CD4-positive, alpha-beta T cell (primary cell): ENCODE results near the gene ZNF383. TPM values are rescaled to one million over a fixed set of nuclear protein-coding genes. Genes with fewer than 3 reads are reported as not detected.
"Not testable (repeated sequence)": the region's sequence is repeated elsewhere in the genome, so short reads cannot be mapped to it uniquely, and the experiment has no call there.

ENCODE experiments used
- ATAC-seq: fragments of 200-7000 bp; cut with Tn5 transposase; one replicate; pipeline ENCODE4 v1.10.0; 2022; ENCODE audit warnings: mild to moderate bottlenecking; ENCODE audit not compliant: poor library complexity
- CTCF ChIA-PET: fragments of 350-600 bp; sonication (Branson Sonifier 250); formaldehyde crosslinking; loops from one replicate; lab custom pipeline; 2021; ENCODE audit warnings: antibody characterized with exemption, inconsistent platforms; lab: Charles Lee
- POLR2A ChIA-PET: fragments of 350-600 bp; sonication (Branson Sonifier 250); formaldehyde crosslinking; loops from one replicate; lab custom pipeline; 2021; ENCODE audit warnings: antibody characterized with exemption, inconsistent platforms; lab: Charles Lee
- DNase-seq, 14 experiments: peaks; one replicate each; pipeline ENCODE4 v3.0.0-alpha.2; 2013 to 2020; ENCODE audit warnings: mixed read lengths in 2 of 14
- H3K27ac ChIP-seq, 2 donors: one replicate each; pipeline versions ENCODE4 v1.5.1 to v1.7.0; 2013; ENCODE audit warnings: low read length in 2 of 2, low read depth in 1 of 2, mild to moderate bottlenecking in 1 of 2
- H3K27me3 ChIP-seq, 2 experiments: 1 replicate in 1 of 2; 2 replicates in 1 of 2; pipeline versions ENCODE4 v1.6.1 to v1.7.0; 2013; ENCODE audit warnings: low read length in 2 of 2, control low read depth in 1 of 2, mild to moderate bottlenecking in 1 of 2, moderate library complexity in 1 of 2; ENCODE audit not compliant: insufficient read depth in 2 of 2, control insufficient read depth in 1 of 2
- H3K36me3 ChIP-seq: one replicate; pipeline ENCODE4 v1.6.1; 2013; ENCODE audit warnings: low read length, control low read depth; ENCODE audit not compliant: insufficient read depth
- H3K4me1 ChIP-seq: one replicate; pipeline ENCODE4 v1.6.1; 2013; ENCODE audit warnings: low read length, control low read depth; ENCODE audit not compliant: insufficient read depth
- H3K4me3 ChIP-seq: one replicate; pipeline ENCODE4 v1.5.1; 2013; ENCODE audit warnings: mild to moderate bottlenecking, low read length, moderate library complexity
- H3K9me3 ChIP-seq, 2 experiments: 1 replicate in 1 of 2; 2 replicates in 1 of 2; pipeline versions ENCODE4 v1.6.1 to v1.7.0; 2013; ENCODE audit warnings: low read length in 2 of 2, mild to moderate bottlenecking in 2 of 2, control low read depth in 1 of 2, moderate library complexity in 1 of 2; ENCODE audit not compliant: control insufficient read depth in 1 of 2, insufficient read depth in 1 of 2
- H3K27ac Mint-ChIP-seq: one replicate; pipeline ENCODE4 v1.8.0; 2020; ENCODE audit warnings: mixed read lengths
- H3K27me3 Mint-ChIP-seq: one replicate; pipeline ENCODE4 v1.8.0; 2021; ENCODE audit warnings: mixed read lengths
- H3K36me3 Mint-ChIP-seq: one replicate; pipeline ENCODE4 v1.8.0; 2021; ENCODE audit warnings: low read depth, mixed read lengths
- H3K4me1 Mint-ChIP-seq: one replicate; pipeline ENCODE4 v1.8.0; 2021; ENCODE audit warnings: low read depth, mixed read lengths
- H3K4me3 Mint-ChIP-seq: one replicate; pipeline ENCODE4 v1.8.0; 2020; ENCODE audit warnings: mild to moderate bottlenecking, mixed read lengths
- H3K9me3 Mint-ChIP-seq: one replicate; pipeline ENCODE4 v1.8.0; 2020; ENCODE audit warnings: mixed read lengths
- intact Hi-C, 2 experiments: fragments of 100-400 bp; cut with DNase I in 1 of 2; cut with micrococcal nuclease in 1 of 2; formaldehyde crosslinking; loops; one replicate each; pipeline versions ENCODE4 v1.15.1 to v1.9.0; 2023 to 2025; cut with DNase I, micrococcal nuclease
- total RNA-seq, 174 experiments: library from RNA in 2 of 174; stranded (reverse) in 2 of 174; gene quantifications; one replicate each; pipeline ENCODE4 v1.2.3 and lab custom pipeline; 2021 to 2026
- TF ChIP-seq, protein P1 (sequence below): fragments of 200-600 bp; IDR thresholded peaks from one replicate; pipeline ENCODE4 v1.8.0; 2022; ENCODE audit warnings: antibody characterized with exemption, mild to moderate bottlenecking

Gene ZNF383
- total RNA-seq, 2 experiments from 2014 or later, result 13.1 to 15.7 TPM

DNA sequence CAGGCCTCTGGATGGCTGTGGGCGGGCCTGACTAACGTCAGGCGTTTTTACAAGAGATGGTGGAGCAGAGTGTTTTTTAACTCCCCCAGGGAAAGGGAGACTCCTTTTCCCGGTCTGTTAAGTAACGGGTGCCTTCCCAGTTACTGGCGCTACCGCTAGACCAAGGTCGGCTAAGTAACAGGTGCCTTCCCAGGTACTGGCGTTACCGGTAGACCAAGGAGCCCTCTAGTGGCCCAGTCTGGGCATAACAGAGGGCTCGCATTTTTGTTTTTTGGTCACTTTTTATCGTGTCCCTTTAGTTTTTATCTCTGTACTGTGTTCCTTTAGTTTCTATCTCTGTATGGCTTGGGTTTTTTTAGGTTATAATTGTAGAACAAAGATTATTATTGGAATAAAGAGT is 10.0 kb downstream of the ZNF383 start:
- H3K4me3 Mint-ChIP-seq, result no peak overlapping the region
- TF ChIP-seq, protein P1, sequence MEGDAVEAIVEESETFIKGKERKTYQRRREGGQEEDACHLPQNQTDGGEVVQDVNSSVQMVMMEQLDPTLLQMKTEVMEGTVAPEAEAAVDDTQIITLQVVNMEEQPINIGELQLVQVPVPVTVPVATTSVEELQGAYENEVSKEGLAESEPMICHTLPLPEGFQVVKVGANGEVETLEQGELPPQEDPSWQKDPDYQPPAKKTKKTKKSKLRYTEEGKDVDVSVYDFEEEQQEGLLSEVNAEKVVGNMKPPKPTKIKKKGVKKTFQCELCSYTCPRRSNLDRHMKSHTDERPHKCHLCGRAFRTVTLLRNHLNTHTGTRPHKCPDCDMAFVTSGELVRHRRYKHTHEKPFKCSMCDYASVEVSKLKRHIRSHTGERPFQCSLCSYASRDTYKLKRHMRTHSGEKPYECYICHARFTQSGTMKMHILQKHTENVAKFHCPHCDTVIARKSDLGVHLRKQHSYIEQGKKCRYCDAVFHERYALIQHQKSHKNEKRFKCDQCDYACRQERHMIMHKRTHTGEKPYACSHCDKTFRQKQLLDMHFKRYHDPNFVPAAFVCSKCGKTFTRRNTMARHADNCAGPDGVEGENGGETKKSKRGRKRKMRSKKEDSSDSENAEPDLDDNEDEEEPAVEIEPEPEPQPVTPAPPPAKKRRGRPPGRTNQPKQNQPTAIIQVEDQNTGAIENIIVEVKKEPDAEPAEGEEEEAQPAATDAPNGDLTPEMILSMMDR, result peak; percentile 35
- no peaks in the 10 kb centered on the region for H3K27me3 Mint-ChIP-seq
- no peak overlapping the region for H3K4me3 ChIP-seq
- ATAC-seq (no peak), DNase-seq (peak in 6 of 14 experiments; percentile 8 to 48 (median 28))
- H3K36me3 ChIP-seq, result peaks cover 70% of the 10 kb centered on the region
- no peak overlapping the region for H3K27ac Mint-ChIP-seq
- ChIA-PET CTCF (interaction anchor here (0.8 kb wide), 1 partner anchor 10 kb away, joined by 3 read pairs; no protein-coding TSS in a partner anchor), POLR2A (no interaction called here)
- H3K27me3 ChIP-seq, result no peaks in the 10 kb centered on the region
- H3K9me3 ChIP-seq, result peaks cover 40 to 61% of the 10 kb centered on the region in 2 experiments
- peaks cover 14% of the 10 kb centered on the region for H3K9me3 Mint-ChIP-seq
- peaks cover 99% of the 10 kb centered on the region for H3K36me3 Mint-ChIP-seq
- peaks cover 4% of the 10 kb centered on the region for H3K4me1 Mint-ChIP-seq
- H3K27ac ChIP-seq, result no peak overlapping the region
- H3K4me1 ChIP-seq, result peaks cover 3% of the 10 kb centered on the region
- intact Hi-C loops, result no loop called here

DNA sequence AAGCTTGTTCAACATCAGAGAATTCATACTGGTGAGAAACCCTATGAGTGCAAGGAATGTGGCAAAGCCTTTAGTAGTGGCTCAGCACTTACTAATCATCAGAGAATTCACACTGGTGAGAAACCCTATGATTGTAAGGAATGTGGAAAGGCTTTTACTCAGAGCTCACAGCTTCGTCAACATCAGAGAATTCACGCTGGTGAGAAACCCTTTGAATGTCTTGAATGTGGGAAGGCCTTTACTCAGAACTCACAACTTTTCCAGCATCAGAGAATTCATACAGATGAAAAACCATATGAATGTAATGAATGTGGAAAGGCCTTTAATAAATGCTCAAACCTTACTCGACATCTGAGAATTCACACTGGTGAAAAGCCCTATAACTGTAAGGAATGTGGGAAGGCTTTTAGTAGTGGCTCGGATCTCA is 25.2 kb downstream of the ZNF383 start:
- H3K27ac Mint-ChIP-seq, result no peak overlapping the region
- TF ChIP-seq, protein P1, result no peak
- intact Hi-C loops, result no loop called here
- ATAC-seq (no peak), DNase-seq (no peak)
- H3K36me3 Mint-ChIP-seq, result peaks cover 84% of the 10 kb centered on the region
- peaks cover 66 to 97% of the 10 kb centered on the region in 2 experiments for H3K9me3 ChIP-seq
- no peak overlapping the region for H3K4me3 Mint-ChIP-seq
- H3K4me1 ChIP-seq, result no peaks in the 10 kb centered on the region
- CTCF ChIA-PET, result no interaction called here
- no peak overlapping the region for H3K27ac ChIP-seq
- peaks cover 26% of the 10 kb centered on the region for H3K9me3 Mint-ChIP-seq
- no peak overlapping the region for H3K4me3 ChIP-seq
- peaks cover 49% of the 10 kb centered on the region for H3K36me3 ChIP-seq
- H3K27me3 Mint-ChIP-seq, result no peaks in the 10 kb centered on the region
- H3K4me1 Mint-ChIP-seq, result no peaks in the 10 kb centered on the region
- H3K27me3 ChIP-seq, result no peaks in the 10 kb centered on the region
- POLR2A ChIA-PET, result no interaction called here

DNA sequence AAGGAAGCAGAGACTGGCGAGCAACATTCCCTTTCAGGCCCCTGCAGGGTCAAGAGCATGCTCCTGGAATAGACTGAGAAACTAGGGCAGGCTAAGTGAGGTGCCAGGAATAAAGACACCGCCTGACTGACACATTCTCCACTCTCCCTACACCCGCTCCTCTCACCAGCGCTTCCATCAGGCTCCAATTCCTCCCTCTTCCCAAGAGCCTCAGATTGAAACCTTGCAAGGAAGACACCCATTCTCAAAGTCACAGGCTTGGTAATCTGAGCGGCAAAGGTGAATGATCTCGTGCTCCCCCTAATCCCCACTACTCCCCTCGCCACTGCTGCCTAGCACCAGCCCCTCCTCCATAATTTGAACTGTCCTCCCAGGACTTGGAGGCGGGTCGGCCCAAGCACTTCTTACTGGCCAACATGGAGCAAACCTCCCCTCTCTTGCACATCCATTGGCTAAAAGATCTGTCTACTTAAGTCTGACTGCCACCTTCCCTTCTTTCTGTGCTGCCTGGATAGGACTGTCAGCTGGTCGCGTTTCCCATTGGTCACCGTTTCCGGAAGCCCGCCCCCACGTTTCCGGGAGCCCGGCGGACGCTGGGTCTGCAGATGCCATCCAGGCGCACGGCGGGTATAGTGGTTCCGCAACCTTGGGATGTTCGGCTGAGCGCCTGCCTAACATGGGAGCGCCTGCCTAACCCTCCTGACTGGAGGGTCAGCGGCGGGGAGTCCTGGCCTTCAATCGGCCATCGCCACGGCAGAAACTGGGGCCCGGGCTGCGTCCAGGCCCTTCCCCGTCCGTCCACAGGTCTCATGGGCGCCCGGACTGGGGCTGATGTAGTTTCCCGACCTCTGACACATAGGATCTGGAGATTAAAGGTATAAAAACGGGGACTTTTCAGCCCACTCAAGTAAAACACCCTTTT is 33.6 kb downstream of the ZNF383 start:
- H3K36me3 ChIP-seq, result no peaks in the 10 kb centered on the region
- ATAC-seq (peak; percentile 24), DNase-seq (peak in 8 of 14 experiments; percentile 2 to 73 (median 7))
- ChIA-PET POLR2A (no interaction called here), CTCF (no interaction called here)
- Mint-ChIP-seq H3K27me3 (no peaks in the 10 kb centered on the region), H3K4me3 (no peak overlapping the region), H3K36me3 (peaks cover 62% of the 10 kb centered on the region), H3K27ac (no peak overlapping the region), H3K9me3 (peaks cover 21% of the 10 kb centered on the region), H3K4me1 (no peaks in the 10 kb centered on the region)
- intact Hi-C loops, result loop anchor here in 1 of 2 experiments (10.0 kb wide), 1 partner anchor 297 kb away; no protein-coding TSS in a partner anchor
- peak overlapping the region; percentile 28 for H3K4me3 ChIP-seq
- H3K27ac ChIP-seq, result no peak overlapping the region
- TF ChIP-seq, protein P1, result no peak
- peaks cover 7% of the 10 kb centered on the region for H3K4me1 ChIP-seq
- H3K9me3 ChIP-seq, result peaks cover 64 to 81% of the 10 kb centered on the region in 2 experiments
- no peaks in the 10 kb centered on the region for H3K27me3 ChIP-seq

DNA sequence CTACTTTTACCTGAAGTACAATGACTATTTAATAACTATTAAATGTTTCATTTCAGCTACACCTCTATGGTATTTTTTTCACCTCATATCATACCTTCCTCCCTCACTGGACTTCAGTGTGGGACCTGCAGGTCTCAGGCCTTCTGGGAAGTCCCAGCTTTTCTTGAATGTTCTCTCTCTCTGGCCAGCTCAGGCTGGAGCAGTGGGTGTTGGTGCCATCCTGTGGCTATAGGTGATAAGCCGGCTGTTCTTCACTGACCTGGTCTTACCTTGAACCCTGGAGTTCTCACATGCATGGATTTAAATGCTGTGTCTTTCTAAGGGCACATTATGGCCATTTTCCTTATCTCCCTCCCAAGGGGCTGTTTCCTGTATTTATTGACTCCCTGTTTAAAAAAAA is 45.0 kb downstream of the ZNF383 start:
- H3K4me1 Mint-ChIP-seq, intact Hi-C loops, H3K27ac ChIP-seq, H3K36me3 ChIP-seq, H3K4me1 ChIP-seq, CTCF ChIA-PET, POLR2A ChIA-PET, H3K9me3 Mint-ChIP-seq, ATAC-seq, H3K27ac Mint-ChIP-seq, H3K4me3 ChIP-seq, DNase-seq, H3K36me3 Mint-ChIP-seq, H3K27me3 ChIP-seq, H3K27me3 Mint-ChIP-seq, H3K4me3 Mint-ChIP-seq: not testable (repeated sequence)
- H3K9me3 ChIP-seq, result peaks cover 19 to 23% of the 10 kb centered on the region in 2 experiments

DNA sequence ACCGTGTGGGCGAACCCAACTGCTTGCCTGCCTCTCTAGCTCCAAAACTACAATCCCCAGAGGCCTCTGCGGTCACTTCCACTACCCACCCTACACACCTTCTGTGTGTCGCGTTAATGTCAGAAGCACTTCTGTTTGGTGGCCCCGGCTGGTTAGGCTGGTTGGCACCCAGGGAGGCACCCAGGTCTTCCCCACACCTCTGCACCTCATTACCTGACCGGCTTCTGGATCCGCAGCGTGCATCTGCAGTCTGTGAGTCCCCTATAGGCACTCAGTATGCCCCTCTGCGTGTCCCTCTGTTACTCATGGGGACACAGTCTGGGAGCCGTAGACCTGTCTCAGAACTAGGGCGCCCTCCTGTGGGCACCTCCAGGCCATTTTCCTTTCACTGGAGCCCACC is 49.0 kb downstream of the ZNF383 start:
- H3K36me3 ChIP-seq, H3K4me1 Mint-ChIP-seq, H3K4me3 ChIP-seq, POLR2A ChIA-PET, H3K4me1 ChIP-seq, H3K27me3 Mint-ChIP-seq, H3K27ac ChIP-seq, H3K4me3 Mint-ChIP-seq, H3K27me3 ChIP-seq, H3K27ac Mint-ChIP-seq, CTCF ChIA-PET, DNase-seq, intact Hi-C loops, H3K9me3 Mint-ChIP-seq, ATAC-seq, H3K36me3 Mint-ChIP-seq: not testable (repeated sequence)
- peaks cover 6 to 33% of the 10 kb centered on the region in 2 experiments for H3K9me3 ChIP-seq
